Measurements from ENCODE around the gene TMEM247. TPM values are rescaled to one million over a fixed set of nuclear protein-coding genes. Genes with fewer than 3 reads are reported as not detected.

TMEM247 gene
- total RNA-seq, 1 experiment from 2014 or later: not detected

GRCh38 chr2:46512185-46512584 is 32.8 kb downstream of the TMEM247 start:
- POLR2A ChIA-PET: no interaction called here
- H3K4me1 Mint-ChIP-seq (ENCODE audit: low read depth, unreplicated experiment): no peaks in the 10 kb centered on the region
- CTCF ChIA-PET: no interaction called here
- H3K27me3 Mint-ChIP-seq (ENCODE audit: insufficient read depth, unreplicated experiment): peaks cover 15% of the 10 kb centered on the region
- no peak overlapping the region for H3K27ac Mint-ChIP-seq (ENCODE audit: unreplicated experiment)
- no TSS peak for BruUV-seq (replicated peaks)
- Histone ChIP-seq H3K27me3 (replicated peaks; ENCODE audit: control insufficient read depth, insufficient read depth, low read length) (no peaks in the 10 kb centered on the region), H3K36me3 (ENCODE audit: control insufficient read depth, insufficient read depth, low read length) (no peaks in the 10 kb centered on the region), H3K4me3 (ENCODE audit: low read depth, low read length) (no peak overlapping the region), H3K9me3 (peaks cover 9% of the 10 kb centered on the region; the same call in 1 of the 2 replicates), H3K4me1 (no peaks in the 10 kb centered on the region)
- no peak for DNase-seq
- no peaks in the 10 kb centered on the region for H3K36me3 Mint-ChIP-seq (ENCODE audit: insufficient read depth, unreplicated experiment)
- no peak overlapping the region for H3K4me3 Mint-ChIP-seq (ENCODE audit: unreplicated experiment)
- peaks cover 24% of the 10 kb centered on the region for H3K9me3 Mint-ChIP-seq (ENCODE audit: unreplicated experiment)
- intact Hi-C loops (cut with micrococcal nuclease; ENCODE audit: unreplicated experiment): no loop called here
- TF ChIP-seq, protein P1, sequence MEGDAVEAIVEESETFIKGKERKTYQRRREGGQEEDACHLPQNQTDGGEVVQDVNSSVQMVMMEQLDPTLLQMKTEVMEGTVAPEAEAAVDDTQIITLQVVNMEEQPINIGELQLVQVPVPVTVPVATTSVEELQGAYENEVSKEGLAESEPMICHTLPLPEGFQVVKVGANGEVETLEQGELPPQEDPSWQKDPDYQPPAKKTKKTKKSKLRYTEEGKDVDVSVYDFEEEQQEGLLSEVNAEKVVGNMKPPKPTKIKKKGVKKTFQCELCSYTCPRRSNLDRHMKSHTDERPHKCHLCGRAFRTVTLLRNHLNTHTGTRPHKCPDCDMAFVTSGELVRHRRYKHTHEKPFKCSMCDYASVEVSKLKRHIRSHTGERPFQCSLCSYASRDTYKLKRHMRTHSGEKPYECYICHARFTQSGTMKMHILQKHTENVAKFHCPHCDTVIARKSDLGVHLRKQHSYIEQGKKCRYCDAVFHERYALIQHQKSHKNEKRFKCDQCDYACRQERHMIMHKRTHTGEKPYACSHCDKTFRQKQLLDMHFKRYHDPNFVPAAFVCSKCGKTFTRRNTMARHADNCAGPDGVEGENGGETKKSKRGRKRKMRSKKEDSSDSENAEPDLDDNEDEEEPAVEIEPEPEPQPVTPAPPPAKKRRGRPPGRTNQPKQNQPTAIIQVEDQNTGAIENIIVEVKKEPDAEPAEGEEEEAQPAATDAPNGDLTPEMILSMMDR (IDR thresholded peaks at IDR 0.05; ENCODE audit: insufficient read depth in 1 of 2, low read depth in 1 of 2, low read length in 1 of 2, severe bottlenecking in 1 of 2, unreplicated experiment in 1 of 2): no peak

- CTCF ChIA-PET: no interaction called here
- H3K36me3 ChIP-seq (ENCODE audit: control insufficient read depth, insufficient read depth, low read length): no peaks in the 10 kb centered on the region
- H3K9me3 Mint-ChIP-seq (ENCODE audit: unreplicated experiment): peaks cover 24% of the 10 kb centered on the region
- no peaks in the 10 kb centered on the region for H3K36me3 Mint-ChIP-seq (ENCODE audit: insufficient read depth, unreplicated experiment)
- TF ChIP-seq, protein P1 (IDR thresholded peaks at IDR 0.05; ENCODE audit: insufficient read depth in 1 of 2, low read depth in 1 of 2, low read length in 1 of 2, severe bottlenecking in 1 of 2, unreplicated experiment in 1 of 2): no peak
- POLR2A ChIA-PET: no interaction called here
- H3K27me3 Mint-ChIP-seq (ENCODE audit: insufficient read depth, unreplicated experiment): peaks cover 13% of the 10 kb centered on the region
- no peaks in the 10 kb centered on the region for H3K4me1 ChIP-seq
- no peak overlapping the region for H3K27ac Mint-ChIP-seq (ENCODE audit: unreplicated experiment)
- no peak overlapping the region for H3K4me3 Mint-ChIP-seq (ENCODE audit: unreplicated experiment)
- DNase-seq: no peak
- H3K4me1 Mint-ChIP-seq (ENCODE audit: low read depth, unreplicated experiment): no peaks in the 10 kb centered on the region
- no TSS peak for BruUV-seq (replicated peaks)
- H3K9me3 ChIP-seq: peaks cover 9% of the 10 kb centered on the region; the same call in 1 of the 2 replicates
- intact Hi-C loops (cut with micrococcal nuclease; ENCODE audit: unreplicated experiment): no loop called here
- no peak overlapping the region for H3K4me3 ChIP-seq (ENCODE audit: low read depth, low read length)
- H3K27me3 ChIP-seq (replicated peaks; ENCODE audit: control insufficient read depth, insufficient read depth, low read length): no peaks in the 10 kb centered on the region
Observed at GRCh38 chr2:46514738-46515137, 35.4 kb downstream of the TMEM247 start.

DNA sequence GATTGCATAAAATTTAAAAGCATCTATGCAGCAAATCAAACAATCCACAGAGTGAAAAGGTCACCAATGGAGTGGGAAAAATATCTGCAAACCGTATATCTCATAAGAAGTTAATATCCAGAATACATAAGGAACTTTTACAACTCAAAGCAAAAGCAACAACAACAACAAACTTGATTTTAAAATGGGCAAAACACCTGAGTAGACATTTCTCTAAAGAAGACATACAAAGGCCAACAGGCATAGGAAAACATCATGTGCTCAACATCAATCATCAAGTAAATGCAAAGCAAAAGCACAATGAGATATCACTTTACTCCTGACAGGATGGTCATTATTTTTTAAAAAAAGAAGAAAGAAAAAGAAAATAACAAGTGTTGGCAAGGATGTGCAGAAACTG is 38.1 kb downstream of the TMEM247 start:
- BruUV-seq (replicated peaks): no TSS peak
- Histone ChIP-seq H3K27me3 (replicated peaks; ENCODE audit: control insufficient read depth, insufficient read depth, low read length) (no peaks in the 10 kb centered on the region), H3K4me1 (no peaks in the 10 kb centered on the region), H3K36me3 (ENCODE audit: control insufficient read depth, insufficient read depth, low read length) (no peaks in the 10 kb centered on the region), H3K9me3 (peaks cover 9% of the 10 kb centered on the region; the same call in 1 of the 2 replicates), H3K4me3 (ENCODE audit: low read depth, low read length) (no peak overlapping the region)
- no peak overlapping the region for H3K27ac Mint-ChIP-seq (ENCODE audit: unreplicated experiment)
- TF ChIP-seq, protein P1 (IDR thresholded peaks at IDR 0.05; ENCODE audit: insufficient read depth in 1 of 2, low read depth in 1 of 2, low read length in 1 of 2, severe bottlenecking in 1 of 2, unreplicated experiment in 1 of 2): no peak
- no peak overlapping the region for H3K4me3 Mint-ChIP-seq (ENCODE audit: unreplicated experiment)
- H3K36me3 Mint-ChIP-seq (ENCODE audit: insufficient read depth, unreplicated experiment): no peaks in the 10 kb centered on the region
- ChIA-PET CTCF (no interaction called here), POLR2A (no interaction called here)
- no peaks in the 10 kb centered on the region for H3K4me1 Mint-ChIP-seq (ENCODE audit: low read depth, unreplicated experiment)
- no peak for DNase-seq
- H3K27me3 Mint-ChIP-seq (ENCODE audit: insufficient read depth, unreplicated experiment): peaks cover 10% of the 10 kb centered on the region
- peaks cover 24% of the 10 kb centered on the region for H3K9me3 Mint-ChIP-seq (ENCODE audit: unreplicated experiment)
- intact Hi-C loops (cut with micrococcal nuclease; ENCODE audit: unreplicated experiment): no loop called here

Data from Caco-2 (cell line).